Prostate gland (tissue), 2 donors: Measurements from ENCODE around the gene MTMR11. TPM values are rescaled to one million over a fixed set of nuclear protein-coding genes. Genes with fewer than 3 reads are reported as not detected.

ENCODE experiments used
- DNase-seq: peaks from one replicate; pipeline ENCODE4 v3.0.0-alpha.2; 2019; ENCODE audit warnings: low spot score
- H3K27ac ChIP-seq, 2 donors: fragments of 200-600 bp; sonication (generic); 2 replicates each; pipeline ENCODE4 v1.5.1; 2017 to 2019
- H3K27me3 ChIP-seq: fragments of 200-600 bp; sonication (generic); replicated peaks from 2 replicates; pipeline ENCODE4 v1.5.1; 2019; ENCODE audit not compliant: insufficient read depth
- H3K36me3 ChIP-seq, 2 donors: fragments of 200-600 bp; sonication (generic); 1 replicate in 1 of 2; 2 replicates in 1 of 2; pipeline versions ENCODE4 v1.5.1 to v1.8.1; 2017 to 2019
- H3K4me1 ChIP-seq: fragments of 200-600 bp; sonication (generic); replicated peaks from 2 replicates; pipeline ENCODE4 v1.5.1; 2019
- H3K4me3 ChIP-seq, 2 donors: fragments of 200-600 bp; sonication (generic); 2 replicates each; pipeline ENCODE4 v1.5.1; 2017 to 2019
- H3K9me3 ChIP-seq: fragments of 200-600 bp; sonication (generic); 2 replicates; pipeline ENCODE4 v1.5.1; 2017
- CTCF ChIP-seq, 4 experiments: fragments of 200-600 bp in 2 of 4; fragments of 450-650 bp in 2 of 4; sonication (generic) in 2 of 4; IDR thresholded peaks; 1 replicate in 3 of 4; 2 replicates in 1 of 4; pipeline ENCODE4 v1.5.1; 2016 to 2019; ENCODE audit warnings: antibody characterized with exemption in 4 of 4, mild to moderate bottlenecking in 2 of 4, moderate library complexity in 2 of 4
- POLR2A ChIP-seq: fragments of 450-650 bp; IDR thresholded peaks from one replicate; pipeline ENCODE4 v1.6.1; 2016; ENCODE audit warnings: antibody characterized with exemption, mild to moderate bottlenecking
- POLR2AphosphoS5 ChIP-seq: sonication (generic); formaldehyde crosslinking; IDR thresholded peaks from one replicate; pipeline ENCODE4 v1.6.1; 2017; ENCODE audit warnings: antibody characterized with exemption
- WGBS: methylation state at CpG from one replicate; pipeline ENCODE4 v1.1.5; 2018; 5-methylcytosine and 5-hydroxymethylcytosine counted together
- intact Hi-C: fragments of 100-400 bp; cut with DNase I; formaldehyde crosslinking; loops from one replicate; pipeline ENCODE4 v1.14.2; 2022
- total RNA-seq, 2 donors: library from RNA; depleted of rRNA; stranded (reverse); fragments of >200 nt; gene quantifications; one replicate each; pipeline ENCODE4 v1.1.0, GENCODE V29; 2016

The MTMR11 gene
- total RNA-seq, 2 donors from 2014 or later: 2.6 to 25.5 TPM

DNA sequence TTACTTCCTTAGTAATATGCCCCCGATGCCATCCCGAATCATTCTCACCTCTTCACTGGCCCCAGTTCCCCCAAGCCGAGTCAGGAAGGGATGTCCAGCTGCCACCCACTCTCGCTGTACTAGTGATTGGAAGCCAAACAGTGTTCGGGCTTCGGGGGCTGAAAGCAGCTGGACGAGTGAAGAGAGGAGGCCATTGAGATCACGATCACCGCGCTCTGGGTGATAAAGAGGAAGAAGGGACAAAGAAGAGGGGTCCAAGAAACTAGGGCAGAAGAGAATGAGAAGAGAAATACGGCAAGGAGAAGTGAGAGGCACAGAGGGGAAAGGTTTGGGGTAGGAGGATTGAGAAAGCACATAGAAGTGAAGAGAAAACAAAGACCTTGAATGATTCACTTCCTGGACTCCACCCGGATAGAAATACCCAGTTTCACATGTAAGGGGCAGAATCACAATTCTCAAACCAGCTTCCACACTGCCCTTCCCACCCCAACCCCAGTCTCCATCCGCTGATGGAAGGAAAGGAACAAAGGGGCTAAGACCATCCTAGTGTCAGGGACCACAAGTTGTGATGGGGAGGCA is 5.4 kb downstream of the MTMR11 start:
- Histone ChIP-seq H3K27me3 (no peaks in the 10 kb centered on the region), H3K36me3 (no peaks in the 10 kb centered on the region), H3K9me3 (no peaks in the 10 kb centered on the region), H3K27ac (no peak overlapping the region), H3K4me3 (no peak overlapping the region), H3K4me1 (peaks cover 8% of the 10 kb centered on the region)
- DNase-seq: no peak
- intact Hi-C loops: no loop called here
- 90% methylated on average over 13 of the region's 13 CpGs for WGBS
- TF ChIP-seq CTCF (IDR thresholded peaks at IDR 0.05): no peak
- TF ChIP-seq POLR2AphosphoS5: no peak
- no peak for TF ChIP-seq POLR2A

DNA sequence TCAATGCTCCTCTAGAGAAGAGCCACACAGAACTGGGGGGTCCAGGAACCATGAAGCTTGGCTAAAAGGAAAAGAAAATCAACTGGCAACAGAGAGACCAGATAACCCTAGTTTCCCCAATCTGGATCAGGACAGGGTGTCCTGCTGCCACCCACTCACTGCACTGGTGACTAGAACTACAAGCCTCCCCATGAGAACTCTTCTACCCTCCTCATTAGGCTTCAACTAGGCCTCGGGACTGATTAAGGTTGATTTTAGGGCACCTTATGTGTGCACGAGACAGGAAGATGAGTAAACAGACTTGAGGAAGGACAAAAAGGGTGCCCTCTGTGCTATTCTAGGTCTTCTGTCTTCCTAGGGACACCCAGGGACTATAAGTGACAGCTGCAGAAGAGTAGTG is 6.8 kb downstream of the MTMR11 start:
- no peak for TF ChIP-seq POLR2AphosphoS5
- TF ChIP-seq CTCF (IDR thresholded peaks at IDR 0.05): no peak
- TF ChIP-seq POLR2A: no peak
- Histone ChIP-seq H3K27me3 (no peaks in the 10 kb centered on the region), H3K36me3 (peaks cover 4% of the 10 kb centered on the region in 2 donors), H3K27ac (no peak overlapping the region), H3K4me3 (no peak overlapping the region), H3K9me3 (no peaks in the 10 kb centered on the region), H3K4me1 (peaks cover 13% of the 10 kb centered on the region)
- 86% methylated on average over 2 of the region's 2 CpGs for WGBS
- DNase-seq: no peak
- intact Hi-C loops: no loop called here

- no peak for DNase-seq
- Histone ChIP-seq H3K36me3 (peaks cover 8 to 9% of the 10 kb centered on the region in 2 donors), H3K27ac (peak overlapping the region; percentile 95 to 98), H3K27me3 (no peaks in the 10 kb centered on the region), H3K4me3 (peak overlapping the region; percentile 59 to 76), H3K4me1 (peaks cover 13% of the 10 kb centered on the region), H3K9me3 (no peaks in the 10 kb centered on the region)
- intact Hi-C loops: no loop called here
- no peak for TF ChIP-seq POLR2AphosphoS5
- no peak for TF ChIP-seq CTCF (IDR thresholded peaks at IDR 0.05)
- TF ChIP-seq POLR2A: no peak
- 0% methylated on average over 1 of the region's 1 CpG for WGBS
Observed at GRCh38 chr1:149928401-149928724, 8.3 kb downstream of the MTMR11 start.

DNA sequence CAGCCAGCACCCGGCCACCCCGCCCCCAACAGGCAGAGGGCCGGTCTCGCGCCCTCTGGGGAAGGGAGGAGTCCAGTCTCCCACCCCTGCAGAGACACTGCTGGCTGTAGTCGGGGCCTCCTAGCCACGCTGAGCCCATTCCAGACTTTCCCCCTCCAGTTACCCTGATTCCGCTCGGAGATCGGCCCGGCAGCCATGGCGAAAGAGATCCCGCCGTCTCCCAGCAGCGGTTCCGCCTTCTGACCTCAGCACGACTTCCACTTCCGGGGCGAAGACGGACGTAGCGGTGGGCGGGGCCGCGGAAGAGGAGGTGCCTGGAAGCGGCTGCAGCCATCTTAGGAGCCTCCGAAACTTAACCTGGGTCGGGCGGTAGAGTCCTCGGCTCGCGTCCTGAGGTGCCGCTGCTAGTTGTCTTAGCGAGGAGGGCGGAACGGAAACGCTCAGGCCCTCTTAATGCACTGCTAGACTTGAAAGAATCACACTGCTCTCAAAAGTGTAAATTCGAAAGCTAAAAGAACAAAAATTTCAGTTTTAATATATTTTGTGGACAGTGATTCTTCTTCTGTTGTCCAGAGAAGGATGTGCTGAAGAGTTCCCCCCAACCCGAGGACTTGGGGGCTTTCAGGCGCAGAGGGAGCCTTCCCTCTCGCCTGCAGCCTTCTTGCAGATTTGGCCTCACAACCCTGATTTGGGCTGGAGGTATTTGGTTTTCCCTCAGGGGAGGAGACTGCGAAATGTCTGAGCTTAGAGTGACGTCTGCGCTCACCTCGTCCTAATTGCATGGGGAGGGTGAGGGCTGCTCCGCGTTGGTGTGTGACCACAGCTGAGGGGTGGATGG is 8.9 kb downstream of the MTMR11 start, which contains the start of gene SF3B4:
Gene SF3B4, minus strand, starts transcription at position 241 of the 838 bp plus-strand sequence. Its CDS starts 44 bp downstream, at position 197.
- WGBS: under 1% methylated on average over 47 of the region's 47 CpGs
- Histone ChIP-seq H3K9me3 (no peaks in the 10 kb centered on the region), H3K4me1 (peaks cover 13% of the 10 kb centered on the region), H3K4me3 (peak within 1 kb of the TSS; percentile 59 to 76), H3K36me3 (peaks cover 10 to 11% of the 10 kb centered on the region in 2 donors), H3K27ac (peak within 1 kb of the TSS; percentile 95 to 98), H3K27me3 (no peaks in the 10 kb centered on the region)
- TF ChIP-seq POLR2AphosphoS5 (peak; percentile 99), POLR2A (peak; percentile 88), CTCF (IDR thresholded peaks at IDR 0.05) (peak in 1 of 4 experiments; percentile 37)
- intact Hi-C loops: no loop called here
- DNase-seq: peak; percentile 97
